Neutrophil (primary cell): ENCODE results near the gene TMEM179.

Experiments
- H3K27ac ChIP-seq: fragments of 200-600 bp; sonication (generic); 2 replicates; pipeline ENCODE4 v1.5.1; 2016; ENCODE audit warnings: mild to moderate bottlenecking, moderate library complexity
- H3K27me3 ChIP-seq: fragments of 200-600 bp; sonication (generic); 2 replicates; pipeline ENCODE4 v1.6.0; 2016; ENCODE audit warnings: mild to moderate bottlenecking
- H3K36me3 ChIP-seq: fragments of 200-600 bp; sonication (generic); 2 replicates; pipeline ENCODE4 v1.5.1; 2017
- H3K4me1 ChIP-seq, 2 experiments: fragments of 200-600 bp in 1 of 2; sonication (generic) in 1 of 2; 1 replicate in 1 of 2; 2 replicates in 1 of 2; pipeline versions ENCODE4 v1.5.1 to v1.6.1; 2013 to 2016; ENCODE audit warnings: low read depth in 1 of 2, low read length in 1 of 2, mild to moderate bottlenecking in 1 of 2, moderate library complexity in 1 of 2; ENCODE audit not compliant: control insufficient read depth in 1 of 2, insufficient read depth in 1 of 2
- H3K4me3 ChIP-seq, 2 experiments: fragments of 200-600 bp in 1 of 2; sonication (generic) in 1 of 2; 1 replicate in 1 of 2; 2 replicates in 1 of 2; pipeline ENCODE4 v1.5.1; 2013 to 2016; ENCODE audit warnings: low read depth in 1 of 2, low read length in 1 of 2, mild to moderate bottlenecking in 1 of 2, moderate library complexity in 1 of 2
- H3K9me3 ChIP-seq: fragments of 200-600 bp; sonication (generic); 2 replicates; pipeline ENCODE4 v1.5.1; 2016
- TF ChIP-seq, protein P1 (sequence below): fragments of 200-600 bp; sonication (generic); IDR thresholded peaks from 2 replicates; pipeline ENCODE4 v1.5.1; 2016; ENCODE audit warnings: antibody characterized with exemption

The TMEM179 gene

DNA sequence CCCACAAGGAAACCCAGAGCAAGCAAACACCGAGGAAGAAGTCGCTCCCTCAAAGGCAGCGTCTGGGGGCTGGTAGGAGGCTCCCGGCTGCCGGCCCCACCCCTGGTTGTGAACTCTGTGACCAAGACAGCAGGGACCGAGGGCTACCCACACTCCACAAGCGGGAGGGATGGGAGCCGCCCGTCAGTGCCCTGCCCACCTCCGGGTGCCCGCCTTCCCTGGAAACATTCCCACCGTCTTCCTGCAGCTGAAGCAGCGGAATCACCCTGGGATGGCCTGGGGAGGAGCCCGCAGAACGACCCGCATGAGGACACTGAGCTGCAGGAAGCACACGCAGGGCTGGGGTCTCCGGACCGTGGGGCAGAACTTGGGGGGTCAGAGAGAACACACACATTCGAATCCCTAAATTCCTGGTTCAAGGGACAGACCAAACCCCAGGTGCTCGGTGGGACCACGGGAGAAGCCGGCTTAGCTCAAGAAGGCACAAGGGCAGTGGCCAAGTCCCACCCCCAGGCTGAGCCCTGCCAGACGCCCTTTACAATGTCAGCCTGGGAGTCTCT is 58.5 kb downstream of the TMEM179 start:
- Histone ChIP-seq H3K4me3 (no peak overlapping the region), H3K27me3 (peaks cover 34% of the 10 kb centered on the region), H3K9me3 (no peaks in the 10 kb centered on the region), H3K36me3 (no peaks in the 10 kb centered on the region), H3K4me1 (no peaks in the 10 kb centered on the region), H3K27ac (no peak overlapping the region)
- TF ChIP-seq, protein P1, sequence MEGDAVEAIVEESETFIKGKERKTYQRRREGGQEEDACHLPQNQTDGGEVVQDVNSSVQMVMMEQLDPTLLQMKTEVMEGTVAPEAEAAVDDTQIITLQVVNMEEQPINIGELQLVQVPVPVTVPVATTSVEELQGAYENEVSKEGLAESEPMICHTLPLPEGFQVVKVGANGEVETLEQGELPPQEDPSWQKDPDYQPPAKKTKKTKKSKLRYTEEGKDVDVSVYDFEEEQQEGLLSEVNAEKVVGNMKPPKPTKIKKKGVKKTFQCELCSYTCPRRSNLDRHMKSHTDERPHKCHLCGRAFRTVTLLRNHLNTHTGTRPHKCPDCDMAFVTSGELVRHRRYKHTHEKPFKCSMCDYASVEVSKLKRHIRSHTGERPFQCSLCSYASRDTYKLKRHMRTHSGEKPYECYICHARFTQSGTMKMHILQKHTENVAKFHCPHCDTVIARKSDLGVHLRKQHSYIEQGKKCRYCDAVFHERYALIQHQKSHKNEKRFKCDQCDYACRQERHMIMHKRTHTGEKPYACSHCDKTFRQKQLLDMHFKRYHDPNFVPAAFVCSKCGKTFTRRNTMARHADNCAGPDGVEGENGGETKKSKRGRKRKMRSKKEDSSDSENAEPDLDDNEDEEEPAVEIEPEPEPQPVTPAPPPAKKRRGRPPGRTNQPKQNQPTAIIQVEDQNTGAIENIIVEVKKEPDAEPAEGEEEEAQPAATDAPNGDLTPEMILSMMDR: no peak

DNA sequence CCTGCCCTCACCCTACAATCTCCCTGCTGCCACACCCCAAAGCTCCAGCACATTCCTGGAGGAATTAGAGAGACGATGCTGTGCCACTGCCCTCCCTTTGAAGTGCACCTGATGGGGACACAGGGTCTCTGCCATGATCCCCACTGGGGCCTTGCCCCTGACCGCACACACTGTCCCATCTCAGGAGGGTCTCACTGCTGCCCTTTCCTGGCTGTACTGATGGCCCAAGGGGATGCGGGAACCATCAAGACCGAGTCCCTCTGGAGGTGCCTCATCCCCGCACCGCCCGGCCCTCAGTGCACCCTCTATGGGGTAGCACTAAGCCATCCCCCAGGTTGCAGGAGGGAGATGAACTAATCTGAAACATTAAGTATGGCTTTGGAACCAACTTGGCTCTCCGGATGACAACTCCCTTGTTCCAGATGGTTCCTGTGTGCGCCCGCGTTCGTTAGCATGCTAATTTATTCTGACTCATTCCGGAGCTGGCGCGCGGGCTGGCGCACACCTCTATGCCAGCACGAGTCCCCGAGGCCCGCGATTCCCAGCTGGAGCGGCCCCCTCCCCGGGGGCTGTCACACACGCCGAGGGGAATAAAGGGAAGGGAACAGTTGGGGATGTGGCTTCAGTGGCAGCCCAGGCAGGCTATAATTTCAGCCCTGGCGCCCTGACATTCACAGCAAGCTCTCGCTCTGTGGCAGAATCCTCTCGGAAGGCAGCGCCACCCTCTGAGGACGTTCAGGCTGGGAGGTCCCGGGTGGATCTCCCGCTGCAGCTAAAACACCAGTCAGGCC is 59.2 kb downstream of the TMEM179 start:
- H3K36me3 ChIP-seq: no peaks in the 10 kb centered on the region
- H3K4me3 ChIP-seq: no peak overlapping the region
- no peaks in the 10 kb centered on the region for H3K9me3 ChIP-seq
- H3K27ac ChIP-seq: no peak overlapping the region
- TF ChIP-seq, protein P1: no peak
- no peaks in the 10 kb centered on the region for H3K4me1 ChIP-seq
- peaks cover 34% of the 10 kb centered on the region for H3K27me3 ChIP-seq

DNA sequence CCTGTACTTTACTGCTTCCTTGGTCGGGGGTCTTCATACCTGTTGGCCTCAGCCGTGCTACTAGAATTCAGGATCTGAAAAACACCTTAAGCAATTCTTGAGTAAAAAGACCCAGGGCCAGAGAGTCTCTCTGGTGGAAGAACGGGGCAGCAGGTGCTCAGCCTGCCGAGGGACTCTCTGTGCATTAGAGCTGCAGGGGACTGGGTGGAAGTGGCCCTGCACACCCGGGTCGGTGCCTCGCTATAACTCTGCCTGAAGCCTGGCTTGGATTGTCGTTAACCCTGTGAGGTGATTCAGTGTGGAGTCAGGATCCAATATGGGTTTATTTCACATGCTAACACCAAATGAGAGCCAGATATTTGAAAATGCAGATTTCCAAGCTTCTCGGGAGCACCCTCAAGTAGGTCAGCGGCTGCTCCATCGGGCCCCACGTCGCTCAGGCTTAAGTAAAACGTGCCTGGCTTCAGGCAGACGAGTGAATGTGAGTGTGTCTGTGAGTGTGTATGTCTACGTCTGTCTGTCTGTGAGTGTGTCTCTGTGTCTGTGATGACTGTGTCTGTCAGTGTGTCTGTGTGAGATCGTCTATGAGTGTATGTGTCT is 60.1 kb downstream of the TMEM179 start:
- H3K4me3 ChIP-seq: no peak overlapping the region
- H3K9me3 ChIP-seq: no peaks in the 10 kb centered on the region
- TF ChIP-seq, protein P1: no peak
- H3K4me1 ChIP-seq: no peaks in the 10 kb centered on the region
- H3K27me3 ChIP-seq: peaks cover 34% of the 10 kb centered on the region
- no peak overlapping the region for H3K27ac ChIP-seq
- H3K36me3 ChIP-seq: no peaks in the 10 kb centered on the region

DNA sequence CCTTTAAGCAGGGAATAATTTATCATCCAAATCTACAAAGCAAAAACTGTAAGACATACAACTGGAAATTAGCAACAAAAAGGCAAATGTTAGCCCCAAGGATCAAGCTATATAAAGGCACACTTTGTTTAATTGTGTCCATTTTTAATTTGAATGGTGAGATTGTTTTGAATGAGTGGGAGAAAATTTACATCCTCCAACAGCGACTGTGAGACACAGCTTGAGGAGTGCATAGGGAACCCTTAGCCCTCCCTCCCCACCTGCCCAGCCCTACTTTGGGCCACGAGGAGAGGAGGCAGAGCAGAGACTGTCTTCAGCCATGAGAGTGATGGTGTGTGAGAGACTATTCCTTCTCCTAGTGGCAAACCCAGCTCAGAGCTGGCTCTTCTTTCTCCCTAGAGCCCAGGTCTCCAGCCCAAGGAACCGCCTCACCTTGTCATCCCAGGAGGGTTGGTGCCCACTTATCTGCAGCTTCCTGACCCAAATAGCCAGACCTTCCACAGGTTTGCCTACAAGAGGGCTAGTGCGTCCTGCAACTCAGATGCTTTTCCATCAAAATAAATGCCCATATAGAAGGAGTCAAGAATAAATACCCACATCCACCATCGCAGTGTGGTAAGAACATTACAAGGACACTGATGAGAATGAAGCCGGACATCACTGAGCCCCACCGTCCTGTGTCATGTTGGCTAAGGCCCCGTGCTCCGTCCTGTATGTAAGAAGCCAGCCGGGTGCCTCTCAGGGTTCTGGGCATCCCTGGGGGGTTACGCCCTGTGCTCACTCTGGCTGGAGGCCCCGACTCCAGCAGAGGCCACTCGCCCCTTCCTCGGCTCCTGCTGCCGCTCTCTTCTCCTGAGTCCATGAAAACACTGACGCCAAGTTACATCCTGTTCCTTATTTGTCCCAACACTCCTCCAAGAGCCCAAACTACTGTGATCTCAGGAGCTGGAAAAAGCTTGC is 61.4 kb downstream of the TMEM179 start:
- peaks cover 34% of the 10 kb centered on the region for H3K27me3 ChIP-seq
- no peak overlapping the region for H3K27ac ChIP-seq
- no peak overlapping the region for H3K4me3 ChIP-seq
- TF ChIP-seq, protein P1: no peak
- H3K9me3 ChIP-seq: no peaks in the 10 kb centered on the region
- no peaks in the 10 kb centered on the region for H3K36me3 ChIP-seq
- H3K4me1 ChIP-seq: no peaks in the 10 kb centered on the region

DNA sequence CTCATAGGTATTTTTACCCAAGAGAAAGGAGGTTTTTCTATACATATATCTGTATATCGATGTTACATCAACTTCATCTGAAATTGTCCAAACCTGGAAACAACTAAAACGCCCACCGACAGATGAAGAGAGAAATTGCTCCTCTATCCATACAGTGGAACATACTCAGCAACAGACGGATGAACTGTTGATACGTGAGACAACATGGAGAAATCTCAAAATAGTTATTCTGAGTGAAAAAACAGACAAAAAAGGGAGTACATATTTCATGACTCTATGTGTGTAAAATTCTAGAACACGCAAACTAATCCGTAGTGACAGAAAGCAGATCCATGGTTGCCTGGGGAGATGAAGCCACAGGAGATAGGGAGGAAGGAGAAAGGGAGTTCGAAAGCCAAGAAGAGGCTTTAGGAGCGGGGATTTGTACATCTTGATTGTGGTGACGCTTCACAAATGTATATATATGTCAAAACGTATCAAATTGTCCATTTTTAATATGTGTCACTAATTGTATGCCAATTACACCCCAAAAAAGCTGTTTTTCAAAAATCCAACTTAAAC is 62.6 kb downstream of the TMEM179 start:
- Histone ChIP-seq H3K36me3 (no peaks in the 10 kb centered on the region), H3K4me1 (no peaks in the 10 kb centered on the region), H3K4me3 (no peak overlapping the region), H3K27ac (no peak overlapping the region), H3K9me3 (no peaks in the 10 kb centered on the region), H3K27me3 (peaks cover 34% of the 10 kb centered on the region)
- TF ChIP-seq, protein P1: no peak
